ENCODE measurements around the gene SLC29A4. TPM values are rescaled to one million over a fixed set of nuclear protein-coding genes. Genes with fewer than 3 reads are reported as not detected.

Gene SLC29A4
- total and polyA plus RNA-seq, 2 of the 13 experiments (the other 11 are each of a cell fraction or from before 2014, with no cell fraction given): 29.7 to 31.7 TPM

- no peak for TF ChIP-seq ZNF672 (CRISPR knock-in tag; IDR thresholded peaks at IDR 0.05)
- TF ChIP-seq FIP1L1 (IDR thresholded peaks at IDR 0.05; ENCODE audit: borderline replicate concordance, insufficient read depth, low read depth, low read length): peak; percentile 74; the same call in 1 of the 2 replicates
- TF ChIP-seq, protein P1, sequence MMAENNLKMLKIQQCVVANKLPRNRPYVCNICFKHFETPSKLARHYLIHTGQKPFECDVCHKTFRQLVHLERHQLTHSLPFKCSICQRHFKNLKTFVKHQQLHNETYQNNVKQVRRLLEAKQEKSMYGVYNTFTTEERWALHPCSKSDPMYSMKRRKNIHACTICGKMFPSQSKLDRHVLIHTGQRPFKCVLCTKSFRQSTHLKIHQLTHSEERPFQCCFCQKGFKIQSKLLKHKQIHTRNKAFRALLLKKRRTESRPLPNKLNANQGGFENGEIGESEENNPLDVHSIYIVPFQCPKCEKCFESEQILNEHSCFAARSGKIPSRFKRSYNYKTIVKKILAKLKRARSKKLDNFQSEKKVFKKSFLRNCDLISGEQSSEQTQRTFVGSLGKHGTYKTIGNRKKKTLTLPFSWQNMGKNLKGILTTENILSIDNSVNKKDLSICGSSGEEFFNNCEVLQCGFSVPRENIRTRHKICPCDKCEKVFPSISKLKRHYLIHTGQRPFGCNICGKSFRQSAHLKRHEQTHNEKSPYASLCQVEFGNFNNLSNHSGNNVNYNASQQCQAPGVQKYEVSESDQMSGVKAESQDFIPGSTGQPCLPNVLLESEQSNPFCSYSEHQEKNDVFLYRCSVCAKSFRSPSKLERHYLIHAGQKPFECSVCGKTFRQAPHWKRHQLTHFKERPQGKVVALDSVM (CRISPR knock-in tag; IDR thresholded peaks at IDR 0.05): peak; percentile 81
- TF ChIP-seq KLF12 (CRISPR knock-in tag; IDR thresholded peaks at IDR 0.05; ENCODE audit: borderline replicate concordance): no peak
- TF ChIP-seq ZSCAN20 (CRISPR knock-in tag; IDR thresholded peaks at IDR 0.05; ENCODE audit: borderline replicate concordance): no peak
- TF ChIP-seq JDP2 (CRISPR knock-in tag; IDR thresholded peaks at IDR 0.05; ENCODE audit: borderline replicate concordance): no peak
- peak; percentile 28 for TF ChIP-seq PHF5A (CRISPR knock-in tag; IDR thresholded peaks at IDR 0.05; ENCODE audit: low read depth, unreplicated experiment)
- peak; percentile 70 for TF ChIP-seq BCL6 (CRISPR knock-in tag; IDR thresholded peaks at IDR 0.05)
- 0 out of 2 replicates have a peak, but pooled peaks have one; percentile 36 for TF ChIP-seq SP4 (CRISPR knock-in tag; IDR thresholded peaks at IDR 0.05)
- no peak; the same call in 1 of the 2 replicates for TF ChIP-seq MIER2 (CRISPR knock-in tag; IDR thresholded peaks at IDR 0.05)
- no peak for TF ChIP-seq KAT2B (IDR thresholded peaks at IDR 0.05; ENCODE audit: borderline replicate concordance, low read depth, low read length)
- TF ChIP-seq FOXJ3 (CRISPR knock-in tag; IDR thresholded peaks at IDR 0.05; ENCODE audit: borderline replicate concordance): peak; percentile 41; the same call in 1 of the 2 replicates
- no peak for TF ChIP-seq ZNF354B (CRISPR knock-in tag; IDR thresholded peaks at IDR 0.05)
- peak; percentile 73 for TF ChIP-seq NCOA2 (CRISPR knock-in tag; IDR thresholded peaks at IDR 0.05)
- no peak for TF ChIP-seq NR3C1 (CRISPR knock-in tag; IDR thresholded peaks at IDR 0.05)
- TF ChIP-seq ZFAT (CRISPR knock-in tag; conservative IDR thresholded peaks at IDR 0.05): no peak
- peak; percentile 74; the same call in 1 of the 2 replicates for TF ChIP-seq FOXK1 (CRISPR knock-in tag; IDR thresholded peaks at IDR 0.05; ENCODE audit: borderline replicate concordance, low read depth)
- TF ChIP-seq ZNF282 (IDR thresholded peaks at IDR 0.05; ENCODE audit: partially characterized antibody): no peak
- TF ChIP-seq CCAR2 (optimal IDR thresholded peaks at IDR 0.05; ENCODE audit: low read depth, low read length): no peak
- TF ChIP-seq ZNF777 (CRISPR knock-in tag; IDR thresholded peaks at IDR 0.05): peak; percentile 70; the same call in 1 of the 2 replicates
- TF ChIP-seq U2AF1 (optimal IDR thresholded peaks at IDR 0.05; ENCODE audit: low read depth, low read length): no peak
- TF ChIP-seq FLYWCH1 (CRISPR knock-in tag; IDR thresholded peaks at IDR 0.05): no peak
- no peak for TF ChIP-seq ZNF33A (CRISPR knock-in tag; IDR thresholded peaks at IDR 0.05; ENCODE audit: borderline replicate concordance)
- TF ChIP-seq HDAC1 (CRISPR knock-in tag; IDR thresholded peaks at IDR 0.05): peak; percentile 90
- TF ChIP-seq BCL3 (CRISPR knock-in tag; IDR thresholded peaks at IDR 0.05): peak; percentile 47; the same call in 1 of the 2 replicates
- TF ChIP-seq, protein P2, sequence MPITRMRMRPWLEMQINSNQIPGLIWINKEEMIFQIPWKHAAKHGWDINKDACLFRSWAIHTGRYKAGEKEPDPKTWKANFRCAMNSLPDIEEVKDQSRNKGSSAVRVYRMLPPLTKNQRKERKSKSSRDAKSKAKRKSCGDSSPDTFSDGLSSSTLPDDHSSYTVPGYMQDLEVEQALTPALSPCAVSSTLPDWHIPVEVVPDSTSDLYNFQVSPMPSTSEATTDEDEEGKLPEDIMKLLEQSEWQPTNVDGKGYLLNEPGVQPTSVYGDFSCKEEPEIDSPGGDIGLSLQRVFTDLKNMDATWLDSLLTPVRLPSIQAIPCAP (CRISPR knock-in tag; IDR thresholded peaks at IDR 0.05; ENCODE audit: low read depth): no peak
- no peak for TF ChIP-seq ZZZ3 (CRISPR knock-in tag; IDR thresholded peaks at IDR 0.05; ENCODE audit: borderline replicate concordance)
Observed at GRCh38 chr7:5284304-5285281, 1.9 kb downstream of the SLC29A4 start (continued).
